NCI-H1436 treated with DMSO at 0.1 percent for 48 hours (cell line): ENCODE data around the gene BHLHE40.

Source experiments
- DNase-seq: peaks from one replicate; lab custom pipeline; 2025; lab: John Stamatoyannopoulos, UW

BHLHE40 gene

DNA sequence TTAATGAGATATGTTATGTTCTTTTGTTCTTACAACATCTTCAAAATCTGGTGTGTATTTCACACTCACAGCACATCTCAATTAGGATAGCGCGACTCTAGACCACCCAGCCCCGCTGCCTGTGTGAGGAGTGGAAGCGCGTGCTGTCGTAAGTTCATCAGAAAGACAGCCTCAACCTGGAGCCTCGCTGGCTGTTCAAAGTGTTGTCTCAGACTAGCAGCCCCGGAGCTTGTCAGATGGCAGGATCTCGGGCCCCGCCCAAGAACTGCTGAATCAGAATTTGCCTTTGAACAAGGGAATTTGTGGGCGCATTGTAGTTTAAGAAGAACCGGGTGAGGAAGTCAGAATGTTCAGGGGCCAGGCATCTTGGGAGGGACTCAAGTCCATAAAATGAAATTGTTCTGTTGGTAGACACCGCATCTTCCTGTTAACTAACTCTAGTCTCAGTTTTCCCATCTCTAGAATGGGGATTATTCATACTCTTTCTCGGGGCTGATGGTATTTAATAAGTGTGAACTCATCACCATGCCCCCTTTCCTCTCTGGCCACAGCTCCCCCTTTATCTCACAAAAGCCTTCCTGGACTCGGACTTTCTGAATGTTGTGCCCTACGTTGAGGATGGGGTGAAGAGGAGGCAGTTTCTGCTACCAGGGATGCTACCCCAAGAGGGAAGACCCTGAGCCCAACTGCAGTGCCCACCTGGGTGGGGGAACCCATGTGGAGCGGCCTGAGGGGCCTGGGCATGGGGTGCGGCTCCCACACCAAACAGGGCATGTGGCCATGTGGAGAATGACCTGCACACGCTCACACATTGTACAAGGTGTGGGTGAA, 40.4 kb downstream of the BHLHE40 start:
- no peak for DNase-seq

DNA sequence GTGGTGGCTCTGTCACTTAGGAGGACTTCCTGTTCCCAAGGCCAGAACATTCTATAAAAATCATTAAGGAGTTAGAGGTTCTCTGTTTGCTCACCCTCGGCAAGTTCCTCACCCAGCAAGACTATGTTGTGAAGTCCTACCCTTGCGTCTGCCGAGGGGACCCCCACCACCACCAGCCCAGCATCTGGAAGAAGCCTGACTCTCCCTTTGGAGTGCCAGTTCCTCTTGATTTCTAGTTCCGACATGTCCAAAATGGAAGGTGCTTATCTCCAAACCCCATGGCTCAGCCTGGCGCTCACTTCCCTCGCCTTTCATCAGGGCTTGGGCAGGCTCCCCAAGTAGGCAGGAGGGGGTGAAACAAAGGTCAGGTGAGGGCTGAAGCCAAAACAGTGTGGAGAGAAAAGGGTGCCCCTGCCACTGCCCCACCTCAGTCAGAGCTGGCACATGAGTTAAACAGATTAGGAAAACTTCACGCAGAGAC, 41.0 kb downstream of the BHLHE40 start:
- DNase-seq: no peak

- DNase-seq: no peak
These were observed 42.2 kb downstream of the BHLHE40 start for GRCh38 chr3:5021116-5022092.

DNA sequence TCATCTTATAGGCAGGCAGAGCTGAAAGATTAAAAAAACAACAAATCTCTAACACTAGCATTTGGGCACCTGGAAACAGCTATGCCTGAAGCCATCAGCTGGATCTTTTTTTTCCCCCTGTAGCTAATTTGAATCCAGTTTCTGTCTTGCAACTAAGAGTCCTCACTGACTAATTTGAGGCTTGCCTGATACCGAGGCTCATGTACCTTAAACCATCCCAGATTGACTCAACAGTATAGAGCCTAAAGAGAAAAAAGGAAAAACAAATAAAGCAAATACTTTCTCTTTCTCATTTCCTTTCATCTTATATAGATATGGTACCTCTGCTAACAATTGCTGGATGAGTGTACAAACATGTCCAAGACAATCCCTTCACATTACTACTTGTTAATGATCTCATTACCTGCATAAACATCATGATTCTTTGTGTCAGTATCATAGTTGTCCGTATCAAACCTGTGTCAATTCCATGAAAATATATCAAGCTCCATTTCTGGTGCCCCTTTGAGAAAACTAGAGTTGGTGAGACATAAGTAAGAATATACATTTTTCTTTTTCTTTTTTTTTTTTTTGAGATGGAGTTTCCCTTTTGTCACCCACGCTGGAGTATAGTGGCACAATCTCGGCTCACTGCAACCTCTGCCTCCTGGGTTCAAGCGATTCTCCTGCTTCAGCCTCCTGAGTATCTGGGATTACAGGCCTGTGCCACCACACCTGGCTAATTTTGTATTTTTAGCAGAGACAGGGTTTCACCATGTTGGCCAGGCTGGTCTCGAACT, 43.1 kb downstream of the BHLHE40 start:
- no peak for DNase-seq

- no peak for DNase-seq
These were observed 43.9 kb downstream of the BHLHE40 start for GRCh38 chr3:5022966-5023776.

DNA sequence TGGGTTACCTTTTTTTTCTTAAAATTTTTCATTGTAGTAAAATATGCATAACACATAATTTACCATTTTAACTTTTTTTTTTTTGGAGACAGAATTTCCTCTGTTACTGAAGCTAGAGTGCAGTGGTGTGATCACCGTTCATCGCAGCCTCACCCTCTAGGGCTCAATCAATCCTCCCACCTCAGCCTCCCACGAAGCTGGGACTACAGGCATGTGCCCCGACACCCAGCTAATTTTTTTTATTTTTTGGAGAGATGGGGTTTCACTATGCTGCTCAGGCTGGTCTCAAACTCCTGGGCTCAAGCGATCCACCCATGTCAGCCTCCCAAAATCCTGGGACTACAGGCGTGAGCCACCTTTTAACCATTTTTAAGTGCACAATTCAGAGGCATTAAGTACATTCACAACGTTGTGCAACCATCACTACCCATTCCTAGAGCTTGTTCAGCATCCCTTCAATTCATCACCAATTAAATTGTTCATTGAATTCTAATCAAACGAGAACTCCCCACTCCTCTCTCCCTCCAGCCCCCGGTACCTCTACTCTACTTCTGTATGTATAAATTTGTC, 44.6 kb downstream of the BHLHE40 start:
- no peak for DNase-seq

GRCh38 chr3:5026046-5026362, 46.8 kb downstream of the BHLHE40 start:
- no peak for DNase-seq

DNA sequence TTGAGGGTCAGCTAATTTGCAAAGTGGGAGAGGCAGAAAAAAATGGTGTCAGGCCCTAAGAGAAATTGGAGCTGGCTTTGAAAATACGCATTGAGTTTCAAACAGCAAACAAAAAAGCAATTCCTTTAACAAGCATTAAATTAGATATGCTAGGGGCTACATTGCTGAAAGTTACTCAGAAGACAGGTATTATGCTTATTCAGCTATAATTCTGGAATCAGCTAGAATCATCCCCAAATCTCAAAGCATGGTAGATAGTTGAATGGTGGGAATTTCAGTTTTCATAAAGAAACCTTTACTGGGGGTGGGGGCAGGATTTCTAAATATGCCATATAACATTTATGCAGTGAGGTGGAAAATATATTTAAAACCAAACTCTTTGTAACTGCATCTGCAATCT, 50.5 kb downstream of the BHLHE40 start:
- DNase-seq: no peak

DNA sequence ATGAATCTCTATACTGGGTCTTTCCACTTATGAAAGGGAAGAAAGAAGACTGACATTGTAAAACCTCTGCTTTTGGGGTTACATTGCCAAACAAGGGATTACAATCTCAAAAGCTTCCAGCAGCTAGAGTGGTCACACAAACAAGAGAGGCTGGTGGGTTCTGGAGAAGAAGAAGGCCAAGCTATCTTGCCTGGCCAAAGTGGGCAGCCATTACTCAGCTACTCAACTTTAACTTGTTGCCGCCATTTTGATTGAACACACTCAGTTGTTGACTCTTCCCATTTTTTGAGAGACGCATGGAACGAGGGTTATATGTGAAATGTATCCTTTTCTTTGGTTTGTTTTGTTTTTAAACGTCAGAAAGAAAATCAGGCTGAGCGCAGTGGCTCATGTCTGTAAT, 50.9 kb downstream of the BHLHE40 start:
- DNase-seq: no peak

DNA sequence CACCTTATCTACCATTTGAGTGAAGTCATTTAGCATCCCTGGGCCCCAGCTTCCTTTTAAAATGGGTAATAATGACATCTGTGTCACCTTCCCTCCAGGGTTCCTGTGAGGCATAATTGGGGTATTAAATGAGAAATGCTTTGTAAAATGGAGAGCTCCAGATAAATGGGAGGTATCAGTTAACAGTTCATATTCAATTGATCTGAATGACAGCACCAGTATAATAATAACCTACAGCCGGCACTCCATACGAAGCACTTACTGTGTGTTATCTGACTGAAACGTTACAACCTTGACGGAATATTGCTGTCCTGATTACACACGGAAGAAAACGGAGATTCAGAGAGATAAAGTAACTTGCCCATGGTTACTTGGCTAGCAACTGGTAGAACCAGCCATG, 53.6 kb downstream of the BHLHE40 start:
- no peak for DNase-seq
